ENCODE data around the gene CELSR1. TPM values are rescaled to one million over a fixed set of nuclear protein-coding genes. Genes with fewer than 3 reads are reported as not detected.

The CELSR1 gene
- total RNA-seq, 1 donor from 2014 or later: 6.7 TPM

GRCh38 chr22:46376111-46376510 lies 161.3 kb downstream of the CELSR1 start:
- DNase-seq (ENCODE audit: low spot score): no peak

GRCh38 chr22:46374663-46375474 lies 162.6 kb downstream of the CELSR1 start:
- peak; percentile 85 for DNase-seq (ENCODE audit: low spot score)

DNA sequence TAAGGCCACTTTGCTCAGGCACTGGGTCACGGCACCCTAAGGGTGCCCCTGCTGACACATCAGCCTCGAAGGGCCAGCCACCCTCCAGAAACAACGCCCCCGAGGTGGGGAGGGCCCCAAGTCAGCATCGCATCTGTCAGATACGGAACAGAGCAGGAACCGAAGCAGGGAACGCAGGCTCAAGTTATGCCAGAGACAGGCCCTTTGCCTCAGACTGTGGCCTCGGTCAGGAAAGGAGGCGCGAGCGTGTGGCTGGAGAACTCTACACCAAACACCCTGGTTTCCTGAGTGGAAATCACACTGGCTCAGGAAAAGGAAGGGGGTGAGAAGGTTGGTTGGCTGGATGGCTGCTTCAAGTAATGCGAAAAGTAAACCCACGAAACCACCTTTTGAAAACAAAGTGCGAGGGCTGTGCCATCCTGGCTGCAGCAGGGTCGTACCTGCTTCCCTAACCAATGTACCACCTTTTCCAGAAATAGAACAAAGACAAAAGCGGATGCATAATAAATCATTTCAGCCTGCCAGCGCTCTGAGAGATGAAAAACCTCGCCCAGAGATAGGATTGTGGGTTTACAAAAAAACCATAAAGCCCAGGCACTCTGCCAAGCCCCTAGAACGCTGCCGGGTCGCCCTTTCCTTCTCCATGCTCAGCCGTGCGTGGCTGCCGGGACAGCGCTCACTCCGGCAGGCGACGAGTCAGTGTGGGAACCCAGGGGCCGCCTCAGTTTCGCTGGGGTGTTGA lies 163.3 kb downstream of the CELSR1 start:
- no peak for DNase-seq (ENCODE audit: low spot score)

DNA sequence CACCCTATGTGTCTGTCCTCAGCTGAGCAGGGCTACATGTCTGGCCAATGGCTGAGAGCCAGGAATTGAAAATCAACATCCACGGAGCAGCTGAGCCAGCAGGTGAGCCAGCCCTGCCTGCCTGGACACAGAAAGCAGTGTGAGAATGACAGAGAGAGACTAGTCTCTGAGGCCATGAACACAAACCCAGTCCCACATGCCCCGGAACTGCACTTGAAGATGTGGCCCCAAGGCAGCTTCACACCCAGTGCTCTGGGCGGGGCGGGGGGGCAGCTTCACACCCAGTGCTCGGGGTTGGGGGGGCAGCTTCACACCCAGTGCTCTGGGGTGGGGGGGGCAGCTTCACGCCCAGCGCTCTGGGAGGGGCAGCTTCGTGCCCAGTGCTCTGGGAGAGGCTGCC lies 164.3 kb downstream of the CELSR1 start:
- peak; percentile 32 for DNase-seq (ENCODE audit: low spot score)

DNA sequence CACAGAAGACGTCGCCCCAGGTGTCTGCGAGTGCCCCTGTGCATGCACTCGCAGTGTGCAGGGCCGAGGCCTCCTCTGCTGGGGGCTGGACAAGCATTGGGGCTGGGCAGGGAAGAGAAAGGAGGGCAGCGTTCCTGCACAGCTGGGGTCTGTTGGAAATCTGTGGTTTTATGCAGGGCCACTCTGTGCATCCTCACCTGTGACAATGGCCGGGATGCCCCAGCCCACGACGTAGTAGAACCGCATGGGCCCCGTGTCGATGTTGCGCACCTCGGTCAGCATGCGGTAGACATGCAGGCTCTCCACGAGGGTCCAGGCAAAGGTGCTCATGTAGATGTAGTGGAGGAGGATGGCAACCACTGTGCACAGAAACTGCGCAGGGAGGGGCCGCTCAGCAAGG lies 164.7 kb downstream of the CELSR1 start:
- no peak for DNase-seq (ENCODE audit: low spot score)

DNA sequence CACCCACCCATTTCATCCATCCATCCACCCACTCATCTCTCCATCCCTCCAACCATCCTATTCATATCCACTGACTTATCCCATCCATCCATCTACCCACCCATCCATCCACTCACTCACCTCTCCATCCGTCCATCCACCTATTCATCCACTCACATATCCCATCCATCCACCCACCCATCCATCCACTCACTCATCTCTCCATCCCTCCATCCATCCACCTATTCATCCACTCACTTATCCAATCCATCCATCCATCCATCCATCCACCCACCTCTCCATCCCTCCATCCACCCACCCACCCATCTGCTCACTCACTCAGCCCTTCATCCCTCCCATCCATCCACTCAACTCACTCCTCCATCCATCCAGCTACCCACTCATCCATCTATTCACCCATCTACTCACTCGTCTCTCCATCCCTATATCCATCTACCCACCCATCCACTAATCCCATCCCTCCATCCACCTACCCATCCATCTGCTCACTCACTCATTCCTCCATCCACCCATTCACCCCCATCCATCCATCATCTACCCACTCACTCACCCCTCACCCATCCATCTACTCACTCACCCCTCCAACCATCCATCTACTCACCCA lies 165.7 kb downstream of the CELSR1 start:
- no peak for DNase-seq (ENCODE audit: low spot score)

DNA sequence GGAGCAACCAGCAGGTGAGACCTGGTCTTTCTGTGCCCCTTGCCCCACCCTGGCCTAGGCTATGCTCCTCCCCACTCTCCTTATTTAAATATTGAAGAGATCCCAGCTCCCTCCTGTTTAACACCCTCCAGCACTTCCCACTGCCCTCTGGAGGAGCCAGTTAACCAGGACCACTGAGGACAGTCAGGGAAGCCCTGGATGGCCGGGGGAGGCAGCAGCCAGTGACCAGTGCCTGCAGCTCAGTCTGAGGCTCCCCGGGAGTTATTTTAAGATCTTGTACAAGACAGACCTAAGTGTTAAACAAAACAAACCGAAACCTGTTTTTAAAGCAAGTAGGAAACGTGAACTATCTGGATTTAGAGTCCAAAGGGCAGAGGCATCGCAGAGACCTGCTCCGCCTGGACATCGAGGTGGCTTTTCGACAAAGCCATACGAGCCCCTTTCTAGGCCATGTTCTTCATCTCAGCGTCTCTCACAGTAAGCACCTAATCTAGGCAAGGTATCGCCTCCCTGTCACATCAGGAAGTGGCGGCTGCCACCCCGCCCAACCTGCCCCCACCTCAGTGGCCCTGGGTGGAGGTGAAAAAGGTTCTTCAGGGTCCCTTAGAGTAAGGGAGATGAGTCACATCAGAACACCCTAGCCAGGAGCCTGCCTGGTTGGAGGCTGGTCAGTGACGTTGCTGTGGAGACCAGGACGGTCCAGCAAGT lies 166.7 kb downstream of the CELSR1 start:
- no peak for DNase-seq (ENCODE audit: low spot score)

GRCh38 chr22:46369716-46370583 lies 167.5 kb downstream of the CELSR1 start:
- DNase-seq (ENCODE audit: low spot score): no peak

GRCh38 chr22:46368871-46369715 lies 168.3 kb downstream of the CELSR1 start:
- no peak for DNase-seq (ENCODE audit: low spot score)

GRCh38 chr22:46368422-46368821 lies 169.0 kb downstream of the CELSR1 start:
- DNase-seq (ENCODE audit: low spot score): no peak

DNA sequence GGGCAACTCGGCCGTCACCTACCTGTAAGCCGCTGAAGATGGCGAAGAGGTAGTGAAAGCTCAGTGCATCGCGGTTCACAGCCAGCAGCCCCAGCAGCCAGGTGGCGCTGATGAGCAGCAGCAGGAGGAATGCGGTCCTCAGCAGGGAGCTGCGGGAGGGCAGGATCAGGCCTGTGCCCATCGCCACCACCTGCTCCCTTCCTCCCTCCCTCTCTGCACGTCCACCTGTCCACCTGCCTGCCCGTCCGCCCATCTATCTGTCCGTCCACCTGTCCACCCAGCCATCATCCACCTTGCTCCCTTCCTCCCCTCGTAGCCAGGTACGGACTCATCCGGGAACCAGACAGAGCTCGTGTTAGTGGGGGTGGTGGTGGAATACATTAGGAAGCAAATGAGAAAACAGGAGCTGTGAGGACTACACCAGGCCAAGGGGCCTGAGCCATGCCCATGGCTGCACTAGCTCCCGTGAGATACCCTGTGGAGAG lies 169.7 kb downstream of the CELSR1 start:
- DNase-seq (ENCODE audit: low spot score): peak; percentile 68

DNA sequence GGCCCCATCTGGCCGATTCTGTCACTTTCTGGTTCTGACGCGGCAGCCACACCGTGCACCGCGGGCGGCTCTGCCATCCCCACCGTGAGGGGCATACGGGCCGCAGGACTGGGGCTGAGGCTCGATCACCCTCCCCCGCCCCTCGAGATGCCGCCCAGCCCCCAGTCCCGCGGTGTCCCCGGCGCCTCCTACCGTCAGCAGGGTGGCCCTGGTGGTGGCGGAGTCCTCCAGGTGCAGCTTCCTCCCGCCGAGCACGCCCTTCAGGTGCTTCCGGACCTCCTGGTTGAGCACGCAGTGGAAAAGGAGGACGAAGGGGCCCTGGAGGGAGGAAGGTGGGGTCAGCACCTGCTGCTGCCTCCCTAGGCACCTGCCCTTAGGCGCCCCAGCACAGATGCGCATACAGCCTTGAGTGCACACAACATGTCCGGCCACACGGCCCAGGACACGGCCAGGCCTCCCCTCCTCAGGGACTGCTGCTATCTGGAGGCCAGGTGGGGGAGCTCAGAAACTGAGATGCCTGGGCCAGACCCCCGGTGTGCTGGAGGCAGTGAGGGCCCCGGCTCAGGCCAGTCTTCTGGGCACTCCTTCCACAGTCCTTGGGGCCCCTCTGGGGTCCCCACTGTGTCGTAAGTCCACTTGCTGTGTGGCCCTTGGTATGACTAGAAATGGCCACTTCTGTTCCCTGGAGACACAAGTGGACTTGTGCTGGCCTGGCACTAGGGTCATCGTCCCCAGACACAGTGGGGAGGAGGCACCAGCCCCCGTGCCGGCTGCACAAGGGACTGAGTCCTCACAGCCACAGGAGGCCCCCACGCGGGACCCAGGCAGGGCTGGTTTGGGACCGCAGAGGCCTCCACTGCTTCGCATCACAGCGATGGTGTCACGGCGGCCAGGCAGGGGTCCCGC lies 170.4 kb downstream of the CELSR1 start:
- no peak for DNase-seq (ENCODE audit: low spot score)

DNA sequence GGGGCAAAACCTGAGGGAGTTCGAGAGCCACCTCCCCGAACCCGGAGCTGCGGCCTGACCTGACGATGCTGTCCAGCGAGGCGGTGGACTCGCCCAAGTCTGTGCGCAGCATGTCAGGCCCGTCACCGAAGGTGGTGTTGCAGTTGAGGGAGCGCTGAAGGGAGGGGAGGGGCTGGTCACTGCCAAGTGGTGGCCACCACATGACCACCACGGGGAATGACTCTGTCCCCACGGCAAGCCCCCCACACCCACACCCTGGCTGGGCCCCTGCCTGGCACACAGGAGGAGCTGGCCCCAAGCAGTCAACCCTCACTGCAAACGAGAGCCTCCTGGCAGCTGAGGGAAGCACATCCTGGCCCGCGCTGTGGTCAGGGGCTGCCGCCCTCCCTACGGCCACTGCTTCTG lies 171.1 kb downstream of the CELSR1 start:
- DNase-seq (ENCODE audit: low spot score): no peak

DNA sequence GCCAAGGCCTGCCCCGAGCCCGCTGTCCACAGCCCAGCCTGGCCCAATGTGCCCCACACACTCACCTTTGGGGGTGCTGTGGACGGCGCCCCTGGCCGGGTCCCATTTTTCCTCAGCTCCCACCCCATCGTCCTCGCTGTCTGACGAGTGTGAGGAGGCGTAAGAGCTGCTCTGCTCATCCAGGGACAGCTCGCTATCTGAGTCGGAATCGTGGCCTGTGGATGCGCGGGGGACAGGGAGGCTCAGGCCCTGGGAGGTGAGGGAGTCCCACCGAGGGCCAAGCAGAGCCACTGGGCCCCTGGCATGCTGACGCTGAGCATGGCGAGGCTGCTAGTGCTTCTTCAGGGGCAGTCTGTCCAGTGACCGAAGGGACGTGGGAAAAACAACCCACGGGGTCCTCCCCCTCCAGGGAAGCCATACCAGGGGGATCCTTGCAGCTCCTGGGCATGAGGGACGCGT lies 172.2 kb downstream of the CELSR1 start:
- DNase-seq (ENCODE audit: low spot score): no peak

GRCh38 chr22:46364341-46365165 lies 172.9 kb downstream of the CELSR1 start:
- DNase-seq (ENCODE audit: low spot score): no peak

GRCh38 chr22:46363611-46364321 lies 173.7 kb downstream of the CELSR1 start:
- DNase-seq (ENCODE audit: low spot score): no peak

GRCh38 chr22:46362934-46363515 lies 174.4 kb downstream of the CELSR1 start:
- DNase-seq (ENCODE audit: low spot score): no peak
